HG03066 (cell line): ENCODE results near the gene PLXNA3.
"Not testable (repeated sequence)": the region's sequence is repeated elsewhere in the genome, so short reads cannot be mapped to it uniquely, and the experiment has no call there.

Experiments
- ATAC-seq: cut with Tn5 transposase; IDR thresholded peaks from one replicate; pipeline ENCODE4 v1.9.1; 2021; ENCODE audit warnings: low read depth; ENCODE audit not compliant: unreplicated experiment

The PLXNA3 gene

GRCh38 chrX:154494715-154495114 is 36.6 kb downstream of the PLXNA3 start:
- ATAC-seq = no peak

GRCh38 chrX:154495472-154495922 is 37.4 kb downstream of the PLXNA3 start:
- no peak for ATAC-seq

- not testable (repeated sequence) for ATAC-seq
Observed at GRCh38 chrX:154496591-154497137, 38.6 kb downstream of the PLXNA3 start.

- not testable (repeated sequence) for ATAC-seq
Observed at GRCh38 chrX:154501423-154501822, 43.3 kb downstream of the PLXNA3 start.

GRCh38 chrX:154502098-154502497 is 44.0 kb downstream of the PLXNA3 start:
- ATAC-seq = no peak

- no peak for ATAC-seq
Observed at GRCh38 chrX:154502989-154503388, 44.9 kb downstream of the PLXNA3 start.

GRCh38 chrX:154505734-154506133 is 47.7 kb downstream of the PLXNA3 start:
- no peak for ATAC-seq

- ATAC-seq = no peak
Observed at GRCh38 chrX:154506483-154507332, 48.6 kb downstream of the PLXNA3 start.

- no peak for ATAC-seq
Observed at GRCh38 chrX:154507673-154508383, 49.7 kb downstream of the PLXNA3 start.

- ATAC-seq = no peak
Observed at GRCh38 chrX:154508384-154508745, 50.3 kb downstream of the PLXNA3 start.

- ATAC-seq = no peak
Observed at GRCh38 chrX:154509455-154509854, 51.4 kb downstream of the PLXNA3 start.

GRCh38 chrX:154511761-154512160 is 53.7 kb downstream of the PLXNA3 start:
- ATAC-seq = no peak

- ATAC-seq = no peak
Observed at GRCh38 chrX:154512879-154513553, 54.9 kb downstream of the PLXNA3 start.

GRCh38 chrX:154513716-154514115 is 55.6 kb downstream of the PLXNA3 start:
- no peak for ATAC-seq

- ATAC-seq = no peak
Observed at GRCh38 chrX:154515090-154515965, 57.2 kb downstream of the PLXNA3 start.

- peak; percentile 84 for ATAC-seq
Observed at GRCh38 chrX:154515966-154516655, 58.0 kb downstream of the PLXNA3 start, which contains the start of gene FAM3A. Gene FAM3A (minus strand): TSS chrX:154516232. CDS start chrX:154515772, 460 bp downstream.

GRCh38 chrX:154516656-154517100 is 58.6 kb downstream of the PLXNA3 start:
- ATAC-seq = no peak

- no peak for ATAC-seq
Observed at GRCh38 chrX:154517101-154517781, 59.2 kb downstream of the PLXNA3 start.

GRCh38 chrX:154519389-154519788 is 61.3 kb downstream of the PLXNA3 start:
- ATAC-seq = no peak
